Heart right ventricle (tissue), 16 donors: ENCODE results near the gene SPHKAP. TPM values are rescaled to one million over a fixed set of nuclear protein-coding genes. Genes with fewer than 3 reads are reported as not detected.

Experiments
- ATAC-seq, 8 donors: fragments of 200-7000 bp; cut with Tn5 transposase; one replicate each; pipeline ENCODE4 v1.9.1; 2020; ENCODE audit warnings: mild to moderate bottlenecking in 8 of 8, moderate library complexity in 8 of 8, moderate number of reproducible peaks in 1 of 8
- DNase-seq, 2 donors: peaks; one replicate each; pipeline ENCODE4 v3.0.0-alpha.2; 2020
- H3K27ac ChIP-seq, 10 donors: fragments of 200-600 bp; sonication (generic) in 2 of 10; one replicate each; pipeline versions ENCODE4 v1.5.0 to v1.8.0; 2020 to 2022; ENCODE audit warnings: mild to moderate bottlenecking in 3 of 10
- H3K27me3 ChIP-seq, 7 donors: fragments of 200-600 bp; one replicate each; pipeline ENCODE4 v1.8.0; 2021 to 2022; ENCODE audit warnings: mild to moderate bottlenecking in 2 of 7
- H3K36me3 ChIP-seq, 9 donors: fragments of 200-600 bp; sonication (generic) in 1 of 9; one replicate each; pipeline versions ENCODE4 v1.5.0 to v1.8.0; 2020 to 2022; ENCODE audit warnings: mild to moderate bottlenecking in 2 of 9
- H3K4me1 ChIP-seq, 9 donors: fragments of 200-600 bp; sonication (generic) in 1 of 9; one replicate each; pipeline versions ENCODE4 v1.5.0 to v1.8.0; 2020 to 2022; ENCODE audit warnings: mild to moderate bottlenecking in 4 of 9
- H3K4me3 ChIP-seq, 10 donors: fragments of 200-600 bp; sonication (generic) in 2 of 10; one replicate each; pipeline versions ENCODE4 v1.5.0 to v1.8.0; 2020 to 2022; ENCODE audit warnings: mild to moderate bottlenecking in 7 of 10, moderate library complexity in 2 of 10
- H3K9me3 ChIP-seq, 11 donors: fragments of 200-600 bp in 10 of 11; sonication (generic) in 2 of 11; one replicate each; pipeline versions ENCODE4 v1.5.0 to v1.8.0; 2013 to 2022; ENCODE audit warnings: mild to moderate bottlenecking in 2 of 11, control low read depth in 1 of 11, moderate library complexity in 1 of 11
- CTCF ChIP-seq, 9 donors: fragments of 200-600 bp; sonication (generic) in 2 of 9; IDR thresholded peaks; one replicate each; pipeline versions ENCODE4 v1.5.0 to v1.8.0; 2021 to 2022; ENCODE audit warnings: antibody characterized with exemption in 9 of 9, mild to moderate bottlenecking in 5 of 9, moderate library complexity in 1 of 9
- WGBS, 2 donors: extraction: QIAGEN DNeasy Blood & Tissue Kit; methylation state at CpG; one replicate each; pipeline ENCODE4 v1.1.7; 2013; ENCODE audit warnings: inconsistent platforms in 1 of 2; 5-methylcytosine and 5-hydroxymethylcytosine counted together
- intact Hi-C, 10 donors: fragments of 100-400 bp; cut with DNase I; formaldehyde crosslinking; loops; one replicate each; pipeline versions ENCODE4 v1.11.1 to v1.14.2; 2022
- polyA plus RNA-seq, 2 donors: library from polyadenylated mRNA; stranded (reverse); fragments of 200-250 nt; gene quantifications; one replicate each; pipeline ENCODE4 v1.2.3, GENCODE V29; 2013
- total RNA-seq, 10 donors: library from RNA; stranded (reverse); fragmentation: NEBNext Ultra II Directional in 3 of 10; extraction: Animal tissue kit (Norgen Biotek cat#: 25700) in 3 of 10; gene quantifications; one replicate each; pipeline versions ENCODE4 v1.2.1 to v1.2.4, GENCODE V29; 2021 to 2023
- donor health status: Arrhythmogenic right ventricular cardiomyopathy.
- donor health status: ischemic (EF 13 %, LVEDD 7.1; RV severe dilation, severe dysfunction).
- donor health status: healthy with polysubstance abuse.
- donor health status: DM: no; HTN: yes; CAD: no.
- donor health status: DM: no; HTN: no; CAD: no.
- donor health status: ischemic (EF 25% LVEDD 6.9; RV normal size, moderate dysfunction).
- donor health status: ischemic (EF 25% LVEDD 5.7; RV mildly dilated, moderate dysfunction).
- donor health status: healthy.
- donor health status: DM: yes; HTN: yes; CAD: no.
- donor health status: Ischemic cardiomyopathy.
- donor health status: ischemic (EF 35%, LVEDD 5.7; RV mildly dilated, moderate dysfunction).
- donor health status: nonischemic (EF 11% LVEDD 7.7; RV severe dilation, severe dysfunction).
- donor health status: DM: yes; HTN: yes; CAD: no.
- donor health status: PGD.
- donor health status: ischemic (EF 29% LVEDD 5.4; RV normal size, mild dysfunction).
- donor health status: nonischemic (EF 23%, LVEDD 6.1; RV moderate dilation, normal function).

Gene SPHKAP
- total and polyA plus RNA-seq, 12 donors, result 4.7 to 151 (median 101) TPM

- ATAC-seq (no peak), DNase-seq (no peak)
- H3K9me3 ChIP-seq, result no peaks in the 10 kb centered on the region
- no peaks in the 10 kb centered on the region for H3K36me3 ChIP-seq
- TF ChIP-seq CTCF (IDR thresholded peaks at IDR 0.05), result no peak
- no peaks in the 10 kb centered on the region for H3K4me1 ChIP-seq
- no peaks in the 10 kb centered on the region for H3K27me3 ChIP-seq
- intact Hi-C loops, result no loop called here
- H3K4me3 ChIP-seq, result no peak overlapping the region
- 46 to 54% methylated on average over 4 of the region's 4 CpGs for WGBS, 2 donors
- H3K27ac ChIP-seq, result no peak overlapping the region
These were observed 142.5 kb downstream of the SPHKAP start for GRCh38 chr2:228038967-228039366.

GRCh38 chr2:228037915-228038314, 143.6 kb downstream of the SPHKAP start:
- peaks cover 0 to under 1% (median 0%) of the 10 kb centered on the region in 11 donors for H3K9me3 ChIP-seq
- H3K4me3 ChIP-seq, result no peak overlapping the region
- TF ChIP-seq CTCF (IDR thresholded peaks at IDR 0.05), result no peak
- intact Hi-C loops, result no loop called here
- no peaks in the 10 kb centered on the region for H3K27me3 ChIP-seq
- no peaks in the 10 kb centered on the region for H3K36me3 ChIP-seq
- WGBS, 2 donors, result 42 to 58% methylated on average over 3 of the region's 3 CpGs
- no peak for ATAC-seq
- DNase-seq, result no peak
- no peak overlapping the region for H3K27ac ChIP-seq
- H3K4me1 ChIP-seq, result no peaks in the 10 kb centered on the region

- Histone ChIP-seq H3K4me1 (no peaks in the 10 kb centered on the region), H3K4me3 (no peak overlapping the region), H3K27ac (no peak overlapping the region), H3K27me3 (no peaks in the 10 kb centered on the region), H3K9me3 (peaks cover 0 to 6% (median 0%) of the 10 kb centered on the region in 11 donors), H3K36me3 (peaks cover 0 to 62% (median 0%) of the 10 kb centered on the region in 9 donors)
- DNase-seq, result no peak
- no peak for ATAC-seq
- intact Hi-C loops, result no loop called here
- TF ChIP-seq CTCF (IDR thresholded peaks at IDR 0.05), result no peak
- 77 to 85% methylated on average over 6 of the region's 6 CpGs for WGBS, 2 donors
These were observed 157.9 kb downstream of the SPHKAP start for GRCh38 chr2:228023619-228024018.

- 31 to 49% methylated on average over 7 of the region's 7 CpGs for WGBS, 2 donors
- peak in 4 of 8 donors; percentile 34 to 63 (median 50) for ATAC-seq
These were observed 163.2 kb downstream of the SPHKAP start for GRCh38 chr2:228018311-228018710.

More at GRCh38 chr2:228018311-228018710, 163.2 kb downstream of the SPHKAP start:
- Histone ChIP-seq H3K27me3 (no peaks in the 10 kb centered on the region), H3K4me1 (no peaks in the 10 kb centered on the region), H3K27ac (no peak overlapping the region), H3K9me3 (peaks cover 0 to 6% (median 0%) of the 10 kb centered on the region in 11 donors), H3K4me3 (no peak overlapping the region), H3K36me3 (peaks cover 0 to 49% (median 0%) of the 10 kb centered on the region in 9 donors)
- intact Hi-C loops, result no loop called here
- no peak for TF ChIP-seq CTCF (IDR thresholded peaks at IDR 0.05)
- DNase-seq, result no peak
